Epithelial cell of umbilical artery (primary cell): ENCODE results near the gene ANKMY2. TPM values are rescaled to one million over a fixed set of nuclear protein-coding genes. Genes with fewer than 3 reads are reported as not detected.

ENCODE experiments used
- total RNA-seq: library from RNA; depleted of rRNA; stranded (reverse); fragments of >200 nt; gene quantifications from 2 replicates; pipeline ENCODE4 v1.2.3, GENCODE V29; 2014

The ANKMY2 gene
- 10.4 and 16.0 TPM in 2 replicates for total RNA-seq

DNA sequence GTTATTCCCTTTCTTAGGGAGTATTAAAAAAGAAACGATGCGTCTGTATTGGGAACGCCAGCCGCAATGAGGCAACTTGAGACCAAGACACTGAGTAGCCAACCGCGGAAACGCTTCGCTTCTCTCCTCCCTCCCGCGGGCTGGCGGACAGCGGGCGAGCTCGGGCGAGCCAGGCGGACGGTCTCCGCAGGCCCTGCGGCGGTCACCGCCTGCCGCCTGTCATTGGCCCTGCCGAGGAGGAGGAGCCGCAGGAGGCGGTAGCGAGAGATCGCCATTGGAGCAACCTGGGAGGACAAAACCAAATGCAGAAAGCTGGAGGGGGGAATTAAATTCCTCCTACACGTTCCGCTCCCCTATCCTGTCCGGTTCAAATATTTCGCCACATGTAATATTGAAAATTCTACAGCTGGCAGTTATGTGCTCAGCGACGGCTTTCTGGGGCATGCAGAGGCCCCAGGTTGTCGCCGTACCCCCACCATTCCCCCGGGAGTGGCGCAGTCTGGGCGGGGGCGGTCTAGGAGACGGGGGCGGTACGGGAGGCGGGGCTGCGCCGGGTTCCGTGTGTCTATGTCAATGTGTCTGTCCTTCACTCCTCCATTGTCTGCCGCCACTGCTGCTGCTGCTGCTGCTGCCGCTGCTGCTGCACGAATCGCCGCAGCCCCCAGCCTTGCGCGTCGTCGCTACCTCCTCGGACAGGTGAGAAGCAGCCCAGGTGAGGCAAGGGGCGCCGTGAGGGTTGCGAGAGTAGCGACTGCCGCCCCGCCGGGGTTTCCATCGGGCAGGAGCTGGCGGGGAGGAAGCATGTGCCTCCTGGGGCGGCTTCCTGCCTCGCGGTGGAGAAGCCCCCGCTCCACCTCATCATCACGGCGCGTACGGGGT, at the start of gene ANKMY2, which contains the start of gene BZW2:
ANKMY2 (minus strand) TSS at position 162 of the 879 bp plus-strand sequence. CDS start 181 bp downstream, outside the sequence.
BZW2 (plus strand) TSS at position 589 of the 879 bp plus-strand sequence. CDS start 19,263 bp downstream, outside the sequence.

Other genes with a start within 250 kb of the ANKMY2 start
- gene CRPPA, start 224.2 kb downstream of the ANKMY2 start, total RNA-seq = 1.3 and 1.7 TPM in 2 replicates
- not detected in 2 replicates for gene SOSTDC1, start 180.0 kb downstream of the ANKMY2 start, total RNA-seq
- gene LRRC72, start 118.9 kb downstream of the ANKMY2 start, total RNA-seq = not detected in 2 replicates
- 100 and 119 TPM in 2 replicates for gene BZW2, start 427 bp upstream of the ANKMY2 start, total RNA-seq
- gene TSPAN13, start 108.0 kb upstream of the ANKMY2 start, total RNA-seq = 13.1 and 32.5 TPM in 2 replicates
- gene AGR2, start 159.2 kb upstream of the ANKMY2 start, total RNA-seq = not detected in 2 replicates
- not detected in 2 replicates for gene AGR3, start 236.2 kb upstream of the ANKMY2 start, total RNA-seq